ENCODE results near the gene EMP2. TPM values are rescaled to one million over a fixed set of nuclear protein-coding genes. Genes with fewer than 3 reads are reported as not detected.
A peak's percentile ranks its signal among the peaks of the same experiment; 100 is the strongest.
"Not testable (repeated sequence)": the region's sequence is repeated elsewhere in the genome, so short reads cannot be mapped to it uniquely, and the experiment has no call there.

The EMP2 gene
- total RNA-seq, 1 experiment from 2014 or later, result 61.8 TPM

DNA sequence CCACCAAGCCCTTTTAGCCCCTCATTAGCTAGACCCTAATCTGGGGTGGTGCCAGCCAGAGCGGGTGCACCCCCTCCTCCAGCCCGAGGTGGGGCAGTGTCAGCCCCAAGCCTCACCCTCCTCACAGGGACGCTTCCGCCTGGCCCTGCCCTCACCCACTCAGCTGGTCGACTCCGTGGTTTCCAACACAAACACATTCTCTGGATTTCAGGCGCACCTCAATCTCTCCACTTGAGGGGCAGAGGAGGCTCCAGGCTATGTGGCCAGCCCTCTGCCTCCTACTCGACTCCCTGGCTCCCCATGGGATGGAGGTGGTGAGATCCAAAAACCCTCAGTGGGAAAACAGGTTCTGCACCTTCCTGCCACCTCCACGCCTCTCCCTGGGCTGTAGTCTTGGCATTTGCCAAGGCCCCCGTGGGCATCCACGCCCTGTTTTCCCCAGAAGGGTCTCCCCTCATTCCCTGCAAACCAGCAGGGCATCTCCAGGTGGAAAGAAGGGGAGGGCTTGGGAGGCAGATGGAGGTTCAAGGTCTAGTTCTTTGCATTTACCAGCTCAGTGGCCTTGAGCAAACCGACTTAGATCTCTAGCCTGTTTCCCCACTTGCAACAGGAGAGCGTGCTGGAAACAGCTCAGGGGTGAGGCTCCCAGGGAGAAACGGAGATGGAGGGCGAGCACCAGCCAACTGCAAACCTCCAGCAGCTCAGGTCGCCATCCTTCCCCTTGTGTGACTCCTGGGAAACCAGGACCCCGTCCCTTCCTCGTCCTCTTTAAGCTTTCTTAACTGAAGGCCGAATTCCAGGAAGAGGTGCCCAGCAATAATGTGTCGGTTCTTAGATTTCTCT lies 1.7 kb downstream of the EMP2 start:
- DNase-seq (ENCODE audit: low read depth), result peak; percentile 69

DNA sequence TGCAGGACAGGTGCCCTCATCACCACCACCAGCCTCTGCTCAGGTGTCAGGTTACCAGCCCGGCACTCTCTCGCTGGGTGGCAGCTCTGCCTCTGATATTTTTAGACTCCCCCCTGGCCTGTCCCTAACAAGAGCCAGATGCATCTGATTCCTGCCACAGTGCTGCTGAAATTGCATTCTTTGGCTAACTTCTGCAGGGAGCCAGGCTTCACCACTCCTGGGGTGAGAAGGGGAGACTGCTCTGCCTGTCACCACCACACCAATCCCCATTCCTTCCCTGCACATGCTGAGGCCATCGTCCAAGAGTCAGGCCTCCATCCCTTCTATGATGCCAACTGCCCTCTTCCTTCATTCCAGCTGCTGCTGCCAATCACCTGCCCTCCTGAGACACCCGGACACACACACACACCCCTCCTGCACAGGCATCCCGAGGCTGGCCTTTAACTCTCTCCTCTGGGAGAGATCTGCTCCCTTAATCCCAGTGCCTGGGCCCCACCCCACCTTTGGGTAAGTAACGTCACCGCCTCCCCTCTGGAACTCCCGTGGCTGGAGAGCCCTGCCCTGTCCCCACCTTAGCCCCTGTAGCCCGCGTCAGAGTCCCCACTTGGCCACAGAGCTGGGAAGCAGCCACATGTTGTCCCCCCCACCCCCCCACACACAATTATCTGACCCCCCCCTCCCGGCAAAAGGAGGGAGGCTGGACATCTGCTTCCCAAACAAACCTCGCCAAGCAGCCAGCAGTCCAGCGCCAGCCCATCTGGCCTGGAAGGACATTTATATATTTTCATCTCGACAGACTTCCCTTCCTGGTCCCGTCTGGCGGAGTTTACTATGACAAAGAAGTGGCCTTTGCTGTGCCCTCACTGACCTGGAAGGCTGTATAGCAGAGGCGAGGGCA lies 2.8 kb downstream of the EMP2 start:
- peak; percentile 98 for DNase-seq (ENCODE audit: low read depth)

DNA sequence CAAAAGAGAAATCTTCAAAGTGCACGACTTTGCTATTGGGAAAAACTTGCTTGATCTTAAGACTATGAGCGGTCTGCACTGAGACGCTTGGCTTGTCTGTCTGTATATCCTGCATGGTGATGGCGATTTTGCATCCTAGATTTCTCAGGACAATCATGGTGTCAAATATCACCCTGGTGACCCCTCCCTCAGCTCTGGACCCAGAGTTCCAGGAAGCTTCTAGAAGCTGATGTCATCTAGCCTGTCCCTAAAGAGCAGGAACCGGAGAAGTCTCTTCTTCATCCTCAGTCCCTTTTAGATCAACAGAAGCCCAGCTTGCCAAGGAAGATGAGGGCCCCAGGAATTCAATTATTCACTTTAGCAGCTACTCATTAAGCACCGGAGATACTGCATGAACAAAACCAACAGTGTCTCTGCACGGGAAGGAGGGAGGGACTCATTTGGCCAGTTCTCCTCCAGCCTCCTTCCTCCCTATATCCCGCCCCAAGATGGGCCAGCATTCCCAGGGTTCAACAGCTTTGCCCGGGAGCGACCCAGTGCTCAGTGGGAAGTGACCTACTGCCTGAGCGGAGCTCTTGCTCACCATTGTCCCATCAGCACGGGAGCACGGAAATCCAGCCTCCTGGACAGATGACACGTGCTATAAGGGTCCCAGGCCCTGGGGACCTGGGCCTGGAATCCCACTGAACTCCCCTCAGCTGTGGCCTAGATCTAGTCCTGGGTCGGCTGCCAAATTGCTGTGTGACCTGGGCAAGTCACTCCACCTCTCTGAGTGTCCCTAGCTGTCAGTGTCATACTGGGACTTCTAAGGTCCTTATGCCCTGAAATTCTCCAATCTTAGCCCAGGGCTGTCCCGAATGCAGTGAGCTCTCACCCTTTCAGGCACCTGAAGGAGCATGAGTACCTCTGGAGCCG lies 3.8 kb downstream of the EMP2 start:
- DNase-seq (ENCODE audit: low read depth), result no peak

DNA sequence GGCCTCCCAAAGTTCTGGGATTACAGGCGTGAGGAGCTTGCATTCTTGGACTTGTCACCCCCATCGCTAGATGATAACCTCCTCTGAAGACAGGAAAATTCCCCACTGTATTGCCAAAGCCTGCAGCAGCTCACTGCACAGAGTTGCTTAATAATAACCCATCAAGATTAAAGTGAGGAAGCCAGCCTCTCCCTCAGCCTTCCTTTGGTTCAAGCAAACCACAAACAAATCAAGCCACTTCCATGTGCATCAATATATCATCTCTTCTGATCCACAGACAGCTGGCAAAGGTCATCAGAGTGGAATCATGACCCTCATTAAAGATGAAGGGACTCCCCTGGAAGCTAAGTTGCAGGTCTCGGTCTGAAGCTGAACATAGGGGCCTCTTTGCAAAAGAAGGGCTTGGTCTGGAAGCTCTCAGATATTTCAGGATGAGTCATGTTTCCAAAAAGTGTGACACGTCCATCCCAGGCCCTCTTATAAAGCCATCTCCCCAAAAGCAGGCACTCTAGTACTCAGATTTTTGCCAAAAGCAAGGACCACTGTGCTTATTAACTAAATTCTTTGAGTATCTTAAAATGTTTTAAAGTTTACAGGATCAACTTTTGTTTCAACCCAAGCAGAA lies 4.8 kb downstream of the EMP2 start:
- peak; percentile 29 for DNase-seq (ENCODE audit: low read depth)

- DNase-seq (ENCODE audit: low read depth), result no peak
These were observed 7.8 kb downstream of the EMP2 start for GRCh38 chr16:10572611-10573010.

- peak; percentile 36 for DNase-seq (ENCODE audit: low read depth)
These were observed 9.0 kb downstream of the EMP2 start for GRCh38 chr16:10571354-10571753.

GRCh38 chr16:10569621-10570020 lies 10.8 kb downstream of the EMP2 start:
- DNase-seq (ENCODE audit: low read depth), result peak; percentile 42

GRCh38 chr16:10566613-10567012 lies 13.8 kb downstream of the EMP2 start:
- no peak for DNase-seq (ENCODE audit: low read depth)

- no peak for DNase-seq (ENCODE audit: low read depth)
These were observed 15.2 kb downstream of the EMP2 start for GRCh38 chr16:10565167-10565566.

DNA sequence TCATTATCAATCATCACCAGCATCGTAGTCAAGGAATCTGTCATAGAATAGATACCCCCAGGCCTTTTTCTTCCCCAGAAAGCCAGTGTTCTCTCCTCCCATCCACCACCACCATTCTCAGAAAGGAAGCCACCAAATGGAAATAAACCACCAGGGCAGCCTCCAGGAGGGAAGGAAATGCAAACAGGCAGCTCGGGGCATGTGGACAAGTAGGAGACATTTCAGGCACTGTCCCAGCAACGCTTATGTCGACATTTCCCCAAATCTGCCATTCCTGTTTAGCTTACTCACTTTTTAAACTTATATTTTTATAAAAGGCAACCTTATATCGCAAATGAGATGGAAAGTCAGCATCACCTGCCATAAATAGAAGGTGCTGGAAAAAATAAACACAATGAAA lies 15.8 kb downstream of the EMP2 start:
- no peak for DNase-seq (ENCODE audit: low read depth)

- peak; percentile 37 for DNase-seq (ENCODE audit: low read depth)
These were observed 18.0 kb downstream of the EMP2 start for GRCh38 chr16:10562361-10562899.

- no peak for DNase-seq (ENCODE audit: low read depth)
These were observed 19.0 kb downstream of the EMP2 start for GRCh38 chr16:10561425-10561824.

DNA sequence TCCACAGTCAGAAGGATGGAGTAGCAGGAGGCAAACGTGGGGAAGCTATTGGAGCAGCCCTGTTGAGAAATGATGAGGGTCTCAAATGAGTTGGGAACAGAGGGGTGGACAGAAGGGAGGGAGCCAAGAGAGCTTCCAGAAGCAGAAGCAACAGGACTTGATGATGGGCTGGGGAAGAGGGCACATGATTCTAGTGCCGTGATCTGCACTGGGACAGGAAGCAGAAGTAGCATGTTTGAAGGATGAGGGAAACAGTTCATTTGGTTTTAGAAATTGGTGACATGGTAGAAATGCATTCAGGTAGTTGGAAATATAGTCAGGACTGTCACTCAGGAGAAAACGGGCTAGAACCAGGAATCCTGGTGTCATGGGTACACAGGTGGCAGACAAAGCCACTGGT lies 19.4 kb downstream of the EMP2 start:
- no peak for DNase-seq (ENCODE audit: low read depth)

DNA sequence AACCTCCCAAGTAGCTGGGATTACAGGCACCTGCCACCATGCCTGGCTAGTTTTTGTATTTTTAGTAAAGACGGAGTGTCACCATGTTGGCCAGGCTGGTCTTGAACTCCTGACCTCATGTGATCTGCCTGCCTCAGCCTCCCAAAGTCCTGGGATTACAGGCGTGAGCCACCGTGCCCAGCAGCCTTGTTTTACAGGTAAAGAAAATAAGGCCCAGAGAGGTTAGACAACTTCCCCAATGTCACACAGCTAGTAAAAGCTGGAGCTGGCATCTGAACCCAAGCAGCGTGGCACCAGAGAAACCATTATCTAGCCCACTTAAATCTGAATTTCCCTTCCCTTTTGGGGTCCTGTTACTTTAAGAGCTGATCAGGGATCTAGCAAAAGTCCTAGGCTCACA lies 20.6 kb downstream of the EMP2 start:
- not testable (repeated sequence) for DNase-seq (ENCODE audit: low read depth)

GRCh38 chr16:10558746-10559641 lies 21.4 kb downstream of the EMP2 start:
- DNase-seq (ENCODE audit: low read depth), result peak; percentile 81

GRCh38 chr16:10558305-10558704 lies 22.1 kb downstream of the EMP2 start:
- no peak for DNase-seq (ENCODE audit: low read depth)

DNA sequence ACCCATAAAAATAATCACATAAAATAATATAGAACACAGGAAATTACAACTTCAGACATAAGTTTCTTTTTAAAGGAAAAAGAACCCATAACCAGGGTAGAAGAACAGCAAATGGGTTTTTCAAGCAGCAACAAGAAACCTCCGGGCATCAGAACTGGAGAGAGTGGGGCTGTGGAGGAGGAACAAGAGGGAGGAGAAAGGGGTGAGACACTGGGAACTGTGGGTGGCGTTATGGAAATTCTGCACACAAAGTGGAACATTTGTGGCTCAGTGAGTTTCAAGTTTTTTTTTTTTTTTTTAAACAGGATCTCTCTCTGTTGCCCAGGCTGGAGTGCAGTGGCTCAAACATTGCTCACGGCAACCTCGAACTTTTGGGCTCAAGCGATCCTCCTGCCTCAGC lies 22.6 kb downstream of the EMP2 start:
- DNase-seq (ENCODE audit: low read depth), result no peak

DNA sequence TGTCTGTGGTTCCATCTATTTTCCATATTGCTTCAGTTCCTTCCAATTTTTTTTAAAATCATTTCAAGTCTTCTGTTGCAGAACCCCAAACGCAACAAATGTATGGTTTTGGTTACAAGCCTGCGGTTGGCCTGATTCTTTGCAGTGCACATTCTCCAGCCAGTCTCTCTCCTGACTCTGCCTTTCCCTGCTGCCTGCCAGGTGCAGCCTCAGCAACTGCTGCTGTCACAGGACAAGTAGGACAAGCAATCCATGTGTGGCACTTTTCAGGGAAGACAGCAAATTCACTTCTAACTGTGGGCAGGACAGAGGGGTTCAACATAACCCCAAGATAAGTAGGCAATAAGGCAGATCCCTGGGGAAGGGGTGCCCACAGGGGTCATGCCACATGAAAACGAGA lies 24.2 kb downstream of the EMP2 start:
- DNase-seq (ENCODE audit: low read depth), result no peak

GRCh38 chr16:10554569-10554968 lies 25.8 kb downstream of the EMP2 start:
- DNase-seq (ENCODE audit: low read depth), result no peak

GRCh38 chr16:10552998-10553491 lies 27.4 kb downstream of the EMP2 start:
- no peak for DNase-seq (ENCODE audit: low read depth)

Data from LHCN-M2 (cell line).